GM18505 (cell line): ENCODE data around the gene PTGFRN.
"Not testable (repeated sequence)": the region's sequence is repeated elsewhere in the genome, so short reads cannot be mapped to it uniquely, and the experiment has no call there.

Experiments
- ATAC-seq: cut with Tn5 transposase; IDR thresholded peaks from one replicate; pipeline ENCODE4 v1.9.1; 2021; ENCODE audit not compliant: unreplicated experiment
- POLR2A ChIP-seq: IDR thresholded peaks from 4 replicates; pipeline ENCODE4 v1.6.1; 2011; ENCODE audit warnings: borderline replicate concordance; ENCODE audit not compliant: insufficient read depth, insufficient read length; ENCODE audit errors: extremely low read depth

The PTGFRN gene

DNA sequence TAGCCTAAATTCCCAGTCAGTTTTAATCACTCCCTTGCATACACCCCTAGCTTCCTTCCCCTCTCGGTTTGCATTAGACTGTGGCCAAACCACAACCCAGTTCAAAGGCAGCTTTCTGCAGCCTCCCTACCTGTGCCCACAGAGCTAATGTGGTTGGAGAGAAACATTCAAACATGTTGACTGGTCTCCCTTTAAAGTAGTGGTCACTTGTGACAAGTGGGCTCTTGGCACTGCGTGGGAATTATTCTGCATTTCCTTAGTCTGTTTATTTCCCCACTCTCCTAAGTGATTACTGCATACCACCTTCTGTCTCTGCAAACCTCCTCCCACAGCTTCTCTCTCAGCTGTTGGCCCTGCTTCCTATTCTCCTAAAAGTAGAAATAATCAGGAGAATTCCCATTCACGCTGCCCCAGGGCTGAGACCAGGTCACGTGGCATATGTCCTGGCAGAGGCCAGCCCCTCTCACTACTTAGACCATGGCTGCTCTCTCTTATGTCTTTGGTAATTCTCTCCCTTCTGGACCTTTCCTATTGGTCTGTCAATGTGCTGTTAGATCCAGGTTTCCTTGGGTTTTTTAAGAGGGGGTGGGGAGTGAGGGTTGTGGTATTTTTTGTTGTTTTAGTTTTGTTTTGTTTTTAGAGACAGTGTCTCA lies 53.4 kb downstream of the PTGFRN start:
- no peak for ATAC-seq

DNA sequence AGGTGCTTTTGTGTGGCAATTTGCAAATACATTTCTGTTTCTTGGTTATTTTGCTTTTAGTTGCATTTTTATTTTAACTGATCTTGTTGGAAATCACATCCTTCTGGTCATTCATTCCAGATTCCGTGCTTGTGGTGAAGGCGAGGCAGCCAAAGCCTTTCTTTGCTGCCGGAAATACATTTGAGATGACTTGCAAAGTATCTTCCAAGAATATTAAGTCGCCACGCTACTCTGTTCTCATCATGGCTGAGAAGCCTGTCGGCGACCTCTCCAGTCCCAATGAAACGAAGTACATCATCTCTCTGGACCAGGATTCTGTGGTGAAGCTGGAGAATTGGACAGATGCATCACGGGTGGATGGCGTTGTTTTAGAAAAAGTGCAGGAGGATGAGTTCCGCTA lies 57.1 kb downstream of the PTGFRN start:
- no peak for TF ChIP-seq POLR2A
- no peak for ATAC-seq

More for the DNA sequence above, 53.4 kb downstream of the PTGFRN start:
- no peak for TF ChIP-seq POLR2A

DNA sequence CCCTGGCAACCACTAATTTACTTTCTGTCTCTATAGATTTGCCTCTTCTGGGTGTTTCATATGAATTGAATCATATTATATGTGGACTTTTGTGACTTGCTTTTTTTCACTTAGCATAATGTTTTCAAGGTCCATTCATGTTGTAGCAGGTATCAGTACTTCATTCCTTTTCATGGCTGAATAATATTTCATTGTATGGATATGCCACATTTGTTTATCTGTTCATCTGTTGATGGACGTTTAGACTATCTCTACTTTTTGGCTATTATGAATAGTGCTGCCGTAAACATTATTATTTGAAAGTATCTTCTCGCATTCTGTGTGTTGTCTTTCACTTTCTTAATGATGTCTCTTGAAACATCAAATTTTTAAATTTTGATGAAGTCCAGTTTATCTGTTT lies 59.0 kb downstream of the PTGFRN start:
- ATAC-seq = no peak
- no peak for TF ChIP-seq POLR2A

DNA sequence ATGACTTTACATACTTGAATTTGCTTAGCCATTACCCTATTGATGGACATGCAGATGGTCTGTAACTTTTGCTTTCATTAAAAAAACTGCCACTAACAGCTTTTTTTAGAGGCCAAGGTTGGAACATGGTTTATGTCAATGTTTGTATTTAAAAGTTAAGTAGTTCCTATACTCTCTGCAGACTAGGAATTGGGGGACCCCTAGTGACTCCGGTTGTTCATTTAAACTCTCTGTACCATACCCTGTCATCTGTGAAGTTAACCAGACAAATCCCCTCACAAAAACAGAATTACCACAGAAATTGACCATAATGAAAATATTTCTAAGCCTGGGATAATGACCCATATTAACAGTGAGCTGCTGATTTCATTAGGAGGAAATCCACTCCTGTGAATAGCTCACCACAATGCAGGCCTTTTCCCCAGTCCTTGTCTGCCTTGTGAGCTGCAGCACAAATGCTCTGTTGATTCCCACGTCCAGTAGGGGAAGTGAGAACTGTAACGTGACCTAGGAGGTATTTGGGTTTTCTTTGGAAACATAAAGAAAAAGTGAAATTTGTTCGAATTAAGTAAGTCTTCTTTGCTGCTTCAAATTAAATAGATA lies 61.6 kb downstream of the PTGFRN start:
- no peak for ATAC-seq
- no peak for TF ChIP-seq POLR2A

DNA sequence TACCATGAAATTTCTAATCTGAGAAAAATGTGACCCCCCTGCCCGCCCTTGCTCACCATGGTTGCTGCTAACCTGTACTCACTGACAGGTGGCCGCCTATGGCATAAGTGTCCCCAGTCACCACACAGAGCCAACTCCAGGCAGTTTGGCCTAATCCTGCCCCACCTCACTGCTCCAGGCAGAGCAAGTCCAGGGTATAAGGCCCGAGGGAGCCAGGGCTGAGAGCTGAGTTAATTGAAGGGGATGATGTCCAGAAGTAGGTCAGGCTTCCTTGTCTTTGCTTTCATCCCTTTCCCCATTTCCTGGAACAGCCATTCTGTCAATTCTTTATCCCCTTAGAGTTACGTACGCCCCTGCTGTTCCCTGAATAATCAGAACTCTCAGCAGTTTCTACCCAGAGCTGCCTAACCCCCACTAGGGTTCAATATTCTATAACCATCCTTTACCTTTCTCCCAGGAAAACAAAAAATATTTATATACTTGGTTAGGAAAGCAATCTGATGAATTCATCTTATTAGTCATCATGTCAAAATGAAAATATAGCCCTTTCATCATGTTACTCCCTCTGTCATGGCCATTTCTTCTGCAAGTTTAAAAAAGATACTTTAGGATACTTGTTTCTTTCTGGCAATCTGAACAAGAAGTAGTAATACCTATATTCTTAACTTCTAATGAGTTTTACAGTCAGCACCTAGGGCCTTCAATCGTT lies 62.4 kb downstream of the PTGFRN start:
- ATAC-seq = no peak
- no peak for TF ChIP-seq POLR2A

DNA sequence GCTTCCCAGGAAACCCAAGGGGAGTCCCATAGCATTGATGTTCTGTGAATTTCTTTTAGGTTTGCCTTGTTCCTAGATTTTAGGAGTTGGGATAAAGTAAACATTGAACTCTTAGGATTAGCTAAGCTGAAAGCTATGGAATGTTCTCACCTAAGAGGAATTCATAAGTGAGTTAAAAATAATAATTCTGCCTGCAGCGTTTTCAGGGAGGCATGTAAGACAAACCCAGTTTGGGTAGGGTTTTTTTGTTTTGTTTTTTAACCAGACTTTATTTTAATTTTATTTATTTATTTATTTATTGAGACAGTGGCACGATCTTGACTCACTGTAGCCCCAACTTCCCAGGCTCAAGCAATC lies 62.9 kb downstream of the PTGFRN start:
- no peak for ATAC-seq
- TF ChIP-seq POLR2A = no peak

DNA sequence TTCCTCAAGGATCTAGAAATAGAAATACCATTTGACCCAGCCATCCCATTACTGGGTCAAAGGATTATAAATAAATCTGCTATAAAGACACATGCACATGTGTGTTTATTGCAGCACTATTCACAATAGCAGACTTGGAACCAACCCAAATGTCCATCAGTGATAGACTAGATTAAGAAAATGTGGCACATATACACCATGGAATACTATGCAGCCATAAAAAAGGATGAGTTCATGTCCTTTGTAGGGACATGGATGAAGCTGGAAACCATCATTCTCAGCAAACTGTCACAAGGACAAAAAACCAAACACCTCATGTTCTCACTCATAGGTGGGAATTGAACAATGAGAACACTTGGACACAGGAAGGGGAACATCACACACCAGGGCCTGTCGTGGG lies 70.6 kb downstream of the PTGFRN start:
- ATAC-seq = not testable (repeated sequence)

DNA sequence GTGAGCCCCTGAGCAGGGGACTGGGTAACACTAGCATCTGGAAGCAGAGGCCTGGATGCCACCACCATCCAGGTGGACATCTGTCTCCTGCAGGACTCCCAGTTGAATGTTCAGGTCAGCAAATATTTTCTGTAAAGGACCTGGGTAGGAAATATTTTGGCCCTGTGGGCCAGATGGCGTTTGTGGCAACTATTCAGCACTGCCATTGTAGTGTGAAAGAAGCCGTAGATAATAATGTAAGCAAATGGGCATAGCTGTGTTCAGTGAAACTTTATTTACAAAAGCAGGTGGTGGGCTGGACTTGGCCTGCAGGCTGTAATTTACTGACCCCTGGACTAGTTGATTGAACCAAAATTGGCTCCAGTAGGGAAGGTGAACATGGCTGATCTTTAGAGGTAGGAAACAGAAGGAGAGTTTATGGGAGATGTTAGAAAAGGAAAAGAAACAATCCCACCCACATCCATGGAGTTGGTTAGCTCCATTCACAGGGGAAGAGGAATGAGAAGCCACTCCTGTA lies 71.9 kb downstream of the PTGFRN start:
- no peak for ATAC-seq

DNA sequence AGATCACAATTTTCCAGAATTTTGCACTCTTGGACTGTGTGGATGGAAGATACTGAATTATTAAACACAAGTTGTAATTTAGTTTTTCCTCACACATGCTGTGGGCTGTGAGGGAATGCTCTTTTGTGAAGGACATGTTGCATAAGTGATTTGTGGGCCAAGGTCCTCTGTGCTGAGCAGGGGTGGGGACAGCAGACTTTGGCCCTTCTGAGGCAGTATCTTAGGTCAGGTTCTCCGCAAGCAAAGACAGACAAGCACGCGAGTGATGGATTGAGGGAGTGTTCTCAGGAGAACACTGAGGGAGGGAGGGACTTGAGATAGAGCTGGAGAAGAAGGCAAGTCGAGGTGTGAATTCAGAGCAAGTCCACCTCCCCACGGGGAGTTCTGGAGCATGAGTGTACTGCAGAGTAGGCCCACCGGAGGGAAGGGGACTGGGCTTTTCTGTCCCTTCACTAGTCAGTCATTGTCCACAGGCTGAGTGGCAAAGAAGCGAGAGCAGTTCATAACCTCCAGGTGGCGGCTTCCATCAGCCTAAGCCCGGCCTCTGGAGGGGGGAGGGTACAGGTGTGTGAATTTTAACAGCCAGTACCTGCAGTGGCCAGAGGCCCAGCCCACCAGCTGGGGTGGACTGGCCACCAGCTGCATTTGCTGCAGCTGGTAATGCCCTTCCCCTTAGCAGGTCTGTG lies 72.7 kb downstream of the PTGFRN start:
- TF ChIP-seq POLR2A = no peak
- ATAC-seq = no peak

More for the DNA sequence above, 71.9 kb downstream of the PTGFRN start:
- no peak for TF ChIP-seq POLR2A

DNA sequence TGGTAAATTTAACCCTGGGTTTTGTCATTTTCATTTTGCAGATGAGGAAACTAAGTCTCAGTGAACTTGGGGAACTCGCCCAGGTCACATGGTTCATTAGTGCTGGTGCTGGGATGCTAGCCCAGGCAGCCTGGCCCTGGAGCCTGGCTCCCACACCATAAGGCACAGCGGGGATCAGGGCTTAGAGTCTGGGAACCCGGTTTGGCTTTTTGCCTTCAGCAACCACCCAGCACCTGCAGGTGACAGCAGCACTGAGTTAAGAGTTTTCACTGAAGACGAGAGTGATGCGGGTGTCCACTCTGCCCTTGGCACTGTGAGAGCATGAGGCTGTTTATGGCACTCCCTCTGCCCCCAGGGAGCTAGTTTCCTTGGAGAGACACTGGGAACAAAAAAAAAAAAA lies 73.4 kb downstream of the PTGFRN start:
- no peak for TF ChIP-seq POLR2A
- no peak for ATAC-seq

DNA sequence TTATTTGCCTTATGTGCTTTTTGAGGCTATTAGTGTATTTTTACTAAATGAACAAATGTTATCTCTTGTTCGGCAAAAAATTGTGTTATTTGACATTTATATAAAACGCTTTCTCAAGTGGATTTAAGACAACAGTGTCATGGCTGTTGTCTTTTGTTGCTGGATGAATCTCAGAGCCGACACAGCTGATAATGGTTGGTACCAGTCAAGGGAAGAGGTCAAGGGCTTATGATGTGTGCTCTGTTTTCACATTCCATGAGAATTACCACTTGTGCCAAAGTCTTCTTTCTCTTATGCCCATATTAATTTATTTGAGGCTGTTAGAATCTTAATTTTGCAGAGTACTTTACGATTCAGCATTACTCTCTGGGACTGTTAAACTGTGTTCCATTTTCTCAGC lies 74.0 kb downstream of the PTGFRN start:
- TF ChIP-seq POLR2A = no peak
- no peak for ATAC-seq

DNA sequence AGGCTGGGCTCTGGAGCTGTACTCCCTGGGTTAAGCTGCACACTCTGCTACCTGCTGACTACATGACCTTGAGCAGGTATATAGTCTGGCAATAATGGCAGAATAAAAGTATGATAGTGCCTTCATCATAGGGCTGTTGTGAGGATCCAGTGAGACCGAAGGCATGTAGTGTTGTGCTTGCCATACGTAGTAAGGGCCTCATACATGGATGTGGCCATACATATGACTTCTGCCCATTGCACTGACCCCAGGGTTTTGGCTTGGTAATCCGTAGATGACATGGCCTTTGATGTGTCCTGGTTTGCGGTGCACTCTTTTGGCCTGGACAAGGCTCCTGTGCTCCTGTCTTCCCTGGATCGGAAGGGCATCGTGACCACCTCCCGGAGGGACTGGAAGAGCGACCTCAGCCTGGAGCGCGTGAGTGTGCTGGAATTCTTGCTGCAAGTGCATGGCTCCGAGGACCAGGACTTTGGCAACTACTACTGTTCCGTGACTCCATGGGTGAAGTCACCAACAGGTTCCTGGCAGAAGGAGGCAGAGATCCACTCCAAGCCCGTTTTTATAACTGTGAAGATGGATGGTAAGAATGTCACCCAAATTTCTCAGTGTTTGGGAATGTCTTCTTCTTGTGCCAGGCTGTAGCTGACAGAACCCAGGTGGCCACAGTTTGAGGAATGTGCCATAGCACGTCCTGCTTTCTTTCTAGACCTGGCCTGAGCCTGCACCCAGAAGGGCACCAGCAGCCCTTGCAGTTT lies 74.9 kb downstream of the PTGFRN start:
- no peak for TF ChIP-seq POLR2A
- ATAC-seq = no peak
